ENCODE data around the gene BCAM. TPM values are rescaled to one million over a fixed set of nuclear protein-coding genes. Genes with fewer than 3 reads are reported as not detected.
"Not testable (repeated sequence)": the region's sequence is repeated elsewhere in the genome, so short reads cannot be mapped to it uniquely, and the experiment has no call there.

Gene BCAM
- total RNA-seq, 1 experiment from 2014 or later: 78.7 TPM

- BruUV-seq (replicated peaks): no TSS peak
- Histone ChIP-seq H3K9me2 (ENCODE audit: insufficient read depth) (no peaks in the 10 kb centered on the region), H3K4me3 (replicated peaks in 1 of 2; ENCODE audit: low read depth in 1 of 2, low read length in 2 of 2) (no peak overlapping the region), H3K4me1 (ENCODE audit: control insufficient read depth in 1 of 2, insufficient read depth in 2 of 2, low read length in 2 of 2) (peaks cover 0 to 3% of the 10 kb centered on the region in 2 experiments; a peak in 1 of 4 replicates), H4K20me1 (ENCODE audit: insufficient read depth) (no peaks in the 10 kb centered on the region), H3K79me2 (ENCODE audit: insufficient read depth, low read length) (no peaks in the 10 kb centered on the region), H3K27ac (ENCODE audit: low read depth, low read length) (no peak overlapping the region), H3K9me3 (ENCODE audit: control insufficient read depth in 1 of 2, insufficient read depth in 1 of 2, low read depth in 1 of 2, low read length in 2 of 2) (no peaks in the 10 kb centered on the region), H3K36me3 (ENCODE audit: control insufficient read depth in 1 of 2, insufficient read depth in 2 of 2, low read length in 2 of 2) (no peaks in the 10 kb centered on the region), H2AFZ (ENCODE audit: low read depth, low read length, poor library complexity, severe bottlenecking) (no peak overlapping the region), H3K9ac (ENCODE audit: low read length) (no peak overlapping the region), H3K4me2 (ENCODE audit: low read length) (no peak overlapping the region), H3K27me3 (ENCODE audit: insufficient read depth, low read length) (no peaks in the 10 kb centered on the region)
- intact Hi-C loops (cut with micrococcal nuclease): no loop called here
- ATAC-seq: no peak
- TF ChIP-seq REST (IDR thresholded peaks at IDR 0.05; ENCODE audit: low read depth): no peak
- TF ChIP-seq ZFX (IDR thresholded peaks at IDR 0.05): no peak
- ChIA-PET CTCF (no interaction called here), POLR2A (no interaction called here), RAD21 (ENCODE audit: low non-redundant PET in 1 of 2, low total read pairs in 2 of 2, uncharacterized antibody in 2 of 2, unreplicated experiment in 2 of 2) (no interaction called here)
- DNase-seq (ENCODE audit: low read depth, low spot score): no peak
Measured at GRCh38 chr19:44824761-44825160, 15.9 kb downstream of the BCAM start.

- H3K4me1 ChIP-seq (ENCODE audit: control insufficient read depth in 1 of 2, insufficient read depth in 2 of 2, low read length in 2 of 2); H3K79me2 ChIP-seq (ENCODE audit: insufficient read depth, low read length); H3K4me3 ChIP-seq (replicated peaks in 1 of 2; ENCODE audit: low read depth in 1 of 2, low read length in 2 of 2); H3K27ac ChIP-seq (ENCODE audit: low read depth, low read length); H3K27me3 ChIP-seq (ENCODE audit: insufficient read depth, low read length); H2AFZ ChIP-seq (ENCODE audit: low read depth, low read length, poor library complexity, severe bottlenecking); H3K9me2 ChIP-seq (ENCODE audit: insufficient read depth); CTCF ChIA-PET; H3K4me2 ChIP-seq (ENCODE audit: low read length); H3K9me3 ChIP-seq (ENCODE audit: control insufficient read depth in 1 of 2, insufficient read depth in 1 of 2, low read depth in 1 of 2, low read length in 2 of 2); POLR2A ChIA-PET; RAD21 ChIA-PET (ENCODE audit: low non-redundant PET in 1 of 2, low total read pairs in 2 of 2, uncharacterized antibody in 2 of 2, unreplicated experiment in 2 of 2); H3K36me3 ChIP-seq (ENCODE audit: control insufficient read depth in 1 of 2, insufficient read depth in 2 of 2, low read length in 2 of 2); H4K20me1 ChIP-seq (ENCODE audit: insufficient read depth); H3K9ac ChIP-seq (ENCODE audit: low read length); BruUV-seq (replicated peaks); ATAC-seq; DNase-seq (ENCODE audit: low read depth, low spot score); intact Hi-C loops (cut with micrococcal nuclease): not testable (repeated sequence)
Measured at GRCh38 chr19:44832875-44833274, 24.0 kb downstream of the BCAM start.

- H3K79me2 ChIP-seq (ENCODE audit: insufficient read depth, low read length); H3K36me3 ChIP-seq (ENCODE audit: control insufficient read depth in 1 of 2, insufficient read depth in 2 of 2, low read length in 2 of 2); H4K20me1 ChIP-seq (ENCODE audit: insufficient read depth); H3K9ac ChIP-seq (ENCODE audit: low read length); H3K4me2 ChIP-seq (ENCODE audit: low read length); H3K27me3 ChIP-seq (ENCODE audit: insufficient read depth, low read length); H3K9me2 ChIP-seq (ENCODE audit: insufficient read depth); H3K27ac ChIP-seq (ENCODE audit: low read depth, low read length); H3K9me3 ChIP-seq (ENCODE audit: control insufficient read depth in 1 of 2, insufficient read depth in 1 of 2, low read depth in 1 of 2, low read length in 2 of 2); ATAC-seq; H3K4me1 ChIP-seq (ENCODE audit: control insufficient read depth in 1 of 2, insufficient read depth in 2 of 2, low read length in 2 of 2); RAD21 ChIA-PET (ENCODE audit: low non-redundant PET in 1 of 2, low total read pairs in 2 of 2, uncharacterized antibody in 2 of 2, unreplicated experiment in 2 of 2); BruUV-seq (replicated peaks); H2AFZ ChIP-seq (ENCODE audit: low read depth, low read length, poor library complexity, severe bottlenecking); POLR2A ChIA-PET; DNase-seq (ENCODE audit: low read depth, low spot score); H3K4me3 ChIP-seq (replicated peaks in 1 of 2; ENCODE audit: low read depth in 1 of 2, low read length in 2 of 2); intact Hi-C loops (cut with micrococcal nuclease): not testable (repeated sequence)
- CTCF ChIA-PET: interaction anchor here (0.6 kb wide), 1 partner anchor 64 kb away, joined by 3 read pairs; no protein-coding TSS in a partner anchor
Measured at GRCh38 chr19:44834399-44834798, 25.5 kb downstream of the BCAM start.

Data from HCT116 (cell line).